Cardiac atrium fibroblast (primary cell): ENCODE measurements around the gene MYO1D. TPM values are rescaled to one million over a fixed set of nuclear protein-coding genes. Genes with fewer than 3 reads are reported as not detected.

Experiments used
- total RNA-seq: library from RNA; depleted of rRNA; stranded (reverse); fragments of >200 nt; gene quantifications from 2 replicates; pipeline ENCODE4 v1.2.3, GENCODE V29; 2015

Gene MYO1D
- 10.5 and 20.2 TPM in 2 replicates for total RNA-seq

GRCh38 chr17:32876417-32877163, at the start of gene MYO1D:
MYO1D (minus strand) TSS chr17:32877124; CDS start chr17:32876872, 252 bp downstream.

GRCh38 chr17:32486701-32487472, 390.0 kb downstream of the MYO1D start, which contains the start of gene CDK5R1:
CDK5R1 (plus strand) TSS chr17:32486993; CDS start chr17:32487621, 628 bp downstream.

DNA sequence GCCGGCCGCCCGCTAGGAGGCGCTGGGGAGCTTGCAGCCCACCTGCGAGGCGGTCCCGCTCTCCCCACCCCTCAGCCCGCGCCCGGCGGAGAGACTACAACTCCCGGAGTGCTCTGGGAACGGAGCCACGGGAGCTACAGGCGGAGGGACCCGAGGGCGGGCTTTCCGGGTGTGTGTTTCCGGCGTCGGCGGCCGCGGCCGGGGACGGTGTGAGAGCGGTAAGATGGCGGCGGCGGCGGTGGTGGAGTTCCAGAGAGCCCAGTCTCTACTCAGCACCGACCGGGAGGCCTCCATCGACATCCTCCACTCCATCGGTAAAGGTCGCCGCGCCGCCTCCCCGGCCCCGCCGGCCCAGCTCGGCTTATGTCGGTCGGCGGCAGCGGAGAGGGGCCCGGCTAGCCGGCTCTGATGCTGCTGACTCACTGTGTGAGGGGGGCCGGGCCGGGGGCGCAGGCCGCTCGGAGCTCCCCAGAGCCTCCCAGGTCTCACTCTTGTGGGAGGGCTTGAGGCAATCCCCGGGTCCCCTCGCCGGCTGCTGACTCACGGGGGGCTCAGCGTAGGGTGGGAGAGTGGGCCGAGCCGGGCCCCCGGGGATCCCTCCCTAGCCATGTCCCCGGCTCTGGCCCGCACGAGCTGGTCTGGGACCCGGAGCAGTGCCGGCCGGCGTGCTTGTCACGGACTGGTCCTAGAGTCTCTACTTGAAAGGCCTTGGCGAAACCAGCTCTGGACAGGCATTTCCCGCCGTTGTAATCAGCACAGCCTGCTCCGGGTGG, 432.4 kb downstream of the MYO1D start, which contains the start of gene PSMD11:
Gene PSMD11, plus strand, starts transcription at position 210 of the 773 bp plus-strand sequence. Its CDS starts 14 bp downstream, at position 224.

Other genes starting within 250 kb of the MYO1D start
- 92.2 and 121 TPM in 2 replicates for gene TMEM98, start 51.0 kb upstream of the MYO1D start, total RNA-seq
- not detected in 2 replicates for gene SPACA3, start 114.7 kb upstream of the MYO1D start, total RNA-seq